ENCODE data around the gene MAFB.

- TF ChIP-seq RAD21 (IDR thresholded peaks at IDR 0.05; ENCODE audit: low read length) (no peak), MAX (IDR thresholded peaks at IDR 0.05; ENCODE audit: low read depth) (no peak)
- TF ChIP-seq, protein P1, sequence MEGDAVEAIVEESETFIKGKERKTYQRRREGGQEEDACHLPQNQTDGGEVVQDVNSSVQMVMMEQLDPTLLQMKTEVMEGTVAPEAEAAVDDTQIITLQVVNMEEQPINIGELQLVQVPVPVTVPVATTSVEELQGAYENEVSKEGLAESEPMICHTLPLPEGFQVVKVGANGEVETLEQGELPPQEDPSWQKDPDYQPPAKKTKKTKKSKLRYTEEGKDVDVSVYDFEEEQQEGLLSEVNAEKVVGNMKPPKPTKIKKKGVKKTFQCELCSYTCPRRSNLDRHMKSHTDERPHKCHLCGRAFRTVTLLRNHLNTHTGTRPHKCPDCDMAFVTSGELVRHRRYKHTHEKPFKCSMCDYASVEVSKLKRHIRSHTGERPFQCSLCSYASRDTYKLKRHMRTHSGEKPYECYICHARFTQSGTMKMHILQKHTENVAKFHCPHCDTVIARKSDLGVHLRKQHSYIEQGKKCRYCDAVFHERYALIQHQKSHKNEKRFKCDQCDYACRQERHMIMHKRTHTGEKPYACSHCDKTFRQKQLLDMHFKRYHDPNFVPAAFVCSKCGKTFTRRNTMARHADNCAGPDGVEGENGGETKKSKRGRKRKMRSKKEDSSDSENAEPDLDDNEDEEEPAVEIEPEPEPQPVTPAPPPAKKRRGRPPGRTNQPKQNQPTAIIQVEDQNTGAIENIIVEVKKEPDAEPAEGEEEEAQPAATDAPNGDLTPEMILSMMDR (IDR thresholded peaks at IDR 0.05), result no peak
Observed at GRCh38 chr20:40655451-40655850, 33.6 kb downstream of the MAFB start.
